ENCODE measurements around the gene PRPF38B. TPM values are rescaled to one million over a fixed set of nuclear protein-coding genes. Genes with fewer than 3 reads are reported as not detected.
"Not testable (repeated sequence)": the region's sequence is repeated elsewhere in the genome, so short reads cannot be mapped to it uniquely, and the experiment has no call there.

PRPF38B gene
- total and polyA plus RNA-seq, 12 donors, result 11.2 to 42.7 (median 13.9) TPM

DNA sequence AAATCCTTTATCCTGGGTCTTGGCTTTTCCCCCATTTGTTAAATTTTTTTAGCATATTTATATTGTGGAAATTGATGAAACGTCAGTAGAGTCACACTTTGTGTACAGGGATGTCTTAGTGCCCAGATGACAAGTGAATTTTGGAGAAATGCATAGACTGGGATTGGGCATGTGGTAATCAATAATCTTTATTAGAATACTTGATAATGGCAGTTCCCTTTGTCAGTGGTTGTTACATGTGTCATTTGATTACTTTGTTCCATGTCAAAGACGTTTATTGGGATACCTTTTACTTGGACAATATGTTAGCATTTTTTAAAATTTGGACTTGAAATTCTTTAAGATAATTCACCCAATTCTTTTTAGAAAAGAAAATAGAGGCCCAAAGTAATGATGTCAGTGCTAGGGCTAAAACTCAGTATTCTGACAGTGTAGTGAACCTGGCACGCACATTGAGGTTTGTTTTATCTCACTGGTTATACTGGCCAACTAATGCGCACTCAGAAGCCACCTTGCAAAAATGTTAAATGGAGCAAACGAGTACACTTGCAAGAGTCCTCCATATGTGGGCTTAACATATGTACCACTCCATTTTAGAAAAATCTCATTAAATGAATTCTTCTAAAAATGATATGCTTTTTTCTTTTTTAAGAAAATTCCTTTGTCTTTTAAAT, 9.2 kb downstream of the PRPF38B start:
- H3K4me3 ChIP-seq, result no peak overlapping the region
- intact Hi-C loops (cut with DNase I), result no loop called here
- peaks cover 0 to 61% (median 43%) of the 10 kb centered on the region in 9 donors for H3K36me3 ChIP-seq
- no peaks in the 10 kb centered on the region for H3K9me3 ChIP-seq
- H3K27me3 ChIP-seq, result no peaks in the 10 kb centered on the region
- ATAC-seq (no peak), DNase-seq (no peak)
- 84 to 85% methylated on average over 5 of the region's 5 CpGs for WGBS, 2 donors
- no peak overlapping the region for H3K27ac ChIP-seq
- TF ChIP-seq CTCF (IDR thresholded peaks at IDR 0.05), result no peak
- H3K4me1 ChIP-seq, result peaks cover 0 to 38% (median 0%) of the 10 kb centered on the region in 9 donors

DNA sequence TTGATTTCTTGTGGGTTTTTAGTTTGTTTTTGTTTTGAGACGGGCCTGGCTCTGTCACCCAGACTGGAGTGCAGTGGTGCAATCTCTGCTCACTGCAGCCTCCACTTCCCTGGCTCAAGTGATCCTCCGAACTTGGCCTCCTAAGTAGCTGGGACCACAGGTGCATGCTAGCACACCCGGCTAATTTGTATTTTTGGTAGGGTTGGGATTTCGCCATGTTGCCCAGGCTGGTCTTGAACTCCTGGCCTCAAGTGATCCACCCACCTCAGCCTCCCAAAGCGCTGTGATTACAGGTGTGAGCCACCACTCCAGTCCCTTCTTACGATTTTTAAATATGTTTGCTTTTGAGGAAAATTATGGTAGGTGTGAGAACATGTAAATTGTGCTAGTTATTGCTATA, 10.0 kb downstream of the PRPF38B start:
- Histone ChIP-seq H3K4me1 (peaks cover 0 to 38% (median 0%) of the 10 kb centered on the region in 9 donors), H3K36me3 (peaks cover 0 to 53% (median 40%) of the 10 kb centered on the region in 9 donors)
- H3K27ac ChIP-seq; ATAC-seq; DNase-seq; H3K4me3 ChIP-seq; H3K27me3 ChIP-seq; H3K9me3 ChIP-seq; intact Hi-C loops (cut with DNase I): not testable (repeated sequence)
- 97 to 99% methylated on average over 6 of the region's 6 CpGs for WGBS, 2 donors

- no peak overlapping the region for H3K27ac ChIP-seq
- no peaks in the 10 kb centered on the region for H3K9me3 ChIP-seq
- peaks cover 0 to 34% (median 24%) of the 10 kb centered on the region in 9 donors for H3K36me3 ChIP-seq
- H3K4me1 ChIP-seq, result peaks cover 0 to 29% (median 0%) of the 10 kb centered on the region in 9 donors
- no peak for TF ChIP-seq CTCF (IDR thresholded peaks at IDR 0.05)
- no peak overlapping the region for H3K4me3 ChIP-seq
- ATAC-seq (no peak), DNase-seq (no peak)
- 72 to 81% methylated on average over 6 of the region's 6 CpGs for WGBS, 2 donors
- intact Hi-C loops (cut with DNase I), result no loop called here
- peaks cover 0 to 5% (median 0%) of the 10 kb centered on the region in 7 donors for H3K27me3 ChIP-seq
Observed at GRCh38 chr1:108703939-108704338, 11.8 kb downstream of the PRPF38B start.

- H3K36me3 ChIP-seq, result peaks cover 0 to 29% (median 18%) of the 10 kb centered on the region in 9 donors
- ATAC-seq (peak in 2 of 8 donors; percentile 49 to 58), DNase-seq (no peak)
- WGBS, 2 donors, result 58 to 60% methylated on average over 2 of the region's 2 CpGs
- no peak for TF ChIP-seq CTCF (IDR thresholded peaks at IDR 0.05)
- H3K27ac ChIP-seq, result no peak overlapping the region
- peaks cover 0 to 23% (median 0%) of the 10 kb centered on the region in 9 donors for H3K4me1 ChIP-seq
- no peaks in the 10 kb centered on the region for H3K9me3 ChIP-seq
- H3K27me3 ChIP-seq, result peaks cover 0 to 5% (median 0%) of the 10 kb centered on the region in 7 donors
- intact Hi-C loops (cut with DNase I), result no loop called here
- H3K4me3 ChIP-seq, result no peak overlapping the region
Observed at GRCh38 chr1:108704496-108704895, 12.4 kb downstream of the PRPF38B start.

- H3K9me3 ChIP-seq, result no peaks in the 10 kb centered on the region
- H3K36me3 ChIP-seq, result peaks cover 0 to 7% (median 3%) of the 10 kb centered on the region in 9 donors
- no peak overlapping the region for H3K27ac ChIP-seq
- 94 to 95% methylated on average over 3 of the region's 3 CpGs for whole genome bisulfite sequencing, 2 donors
- intact Hi-C loops (cut with DNase I), result no loop called here
- H3K27me3 ChIP-seq, result peaks cover 0 to 5% (median 0%) of the 10 kb centered on the region in 7 donors
- H3K4me1 ChIP-seq, result peaks cover 0 to 13% (median 0%) of the 10 kb centered on the region in 9 donors
- DNase-seq, result no peak
- H3K4me3 ChIP-seq, result no peak overlapping the region
- TF ChIP-seq CTCF (IDR thresholded peaks at IDR 0.05), result no peak
- ATAC-seq, result no peak
Observed at GRCh38 chr1:108706643-108707042, 14.5 kb downstream of the PRPF38B start.
